ENCODE measurements around the gene MYO1E. TPM values are rescaled to one million over a fixed set of nuclear protein-coding genes. Genes with fewer than 3 reads are reported as not detected.

Gene MYO1E
- total RNA-seq, 1 experiment from 2014 or later, result 83.6 TPM

- Mint-ChIP-seq H3K27me3 (ENCODE audit: low read depth) (no peaks in the 10 kb centered on the region), H3K36me3 (no peaks in the 10 kb centered on the region), H3K9me3 (no peaks in the 10 kb centered on the region), H3K27ac (0 out of 2 replicates have a peak overlapping the region, but pooled peaks have one; percentile 29), H3K4me3 (no peak overlapping the region), H3K4me1 (peaks cover 63% of the 10 kb centered on the region)
- CTCF ChIA-PET, result interaction anchor here (1.1 to 1.2 kb wide), 3 partner anchors 9 to 53 kb away, joined by 3 to 8 read pairs (median 3); no protein-coding TSS in a partner anchor
- DNase-seq (ENCODE audit: low spot score) (no peak), ATAC-seq (no peak)
- POLR2A ChIA-PET, result no interaction called here
- TF ChIP-seq, protein P1, sequence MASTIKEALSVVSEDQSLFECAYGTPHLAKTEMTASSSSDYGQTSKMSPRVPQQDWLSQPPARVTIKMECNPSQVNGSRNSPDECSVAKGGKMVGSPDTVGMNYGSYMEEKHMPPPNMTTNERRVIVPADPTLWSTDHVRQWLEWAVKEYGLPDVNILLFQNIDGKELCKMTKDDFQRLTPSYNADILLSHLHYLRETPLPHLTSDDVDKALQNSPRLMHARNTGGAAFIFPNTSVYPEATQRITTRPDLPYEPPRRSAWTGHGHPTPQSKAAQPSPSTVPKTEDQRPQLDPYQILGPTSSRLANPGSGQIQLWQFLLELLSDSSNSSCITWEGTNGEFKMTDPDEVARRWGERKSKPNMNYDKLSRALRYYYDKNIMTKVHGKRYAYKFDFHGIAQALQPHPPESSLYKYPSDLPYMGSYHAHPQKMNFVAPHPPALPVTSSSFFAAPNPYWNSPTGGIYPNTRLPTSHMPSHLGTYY (CRISPR knock-in tag; IDR thresholded peaks at IDR 0.05), result no peak
- TF ChIP-seq ZNF416 (CRISPR knock-in tag; IDR thresholded peaks at IDR 0.05) (no peak), ATF2 (CRISPR knock-in tag; IDR thresholded peaks at IDR 0.05; ENCODE audit: borderline replicate concordance, low read depth) (no peak), SMAD3 (CRISPR knock-in tag; IDR thresholded peaks at IDR 0.05; ENCODE audit: borderline replicate concordance) (no peak), E2F1 (CRISPR knock-in tag; IDR thresholded peaks at IDR 0.05) (no peak)
- TF ChIP-seq, protein P2, sequence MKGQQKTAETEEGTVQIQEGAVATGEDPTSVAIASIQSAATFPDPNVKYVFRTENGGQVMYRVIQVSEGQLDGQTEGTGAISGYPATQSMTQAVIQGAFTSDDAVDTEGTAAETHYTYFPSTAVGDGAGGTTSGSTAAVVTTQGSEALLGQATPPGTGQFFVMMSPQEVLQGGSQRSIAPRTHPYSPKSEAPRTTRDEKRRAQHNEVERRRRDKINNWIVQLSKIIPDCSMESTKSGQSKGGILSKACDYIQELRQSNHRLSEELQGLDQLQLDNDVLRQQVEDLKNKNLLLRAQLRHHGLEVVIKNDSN (CRISPR knock-in tag; IDR thresholded peaks at IDR 0.05), result no peak
Measured at GRCh38 chr15:59299929-59300617, 72.6 kb downstream of the MYO1E start.

DNA sequence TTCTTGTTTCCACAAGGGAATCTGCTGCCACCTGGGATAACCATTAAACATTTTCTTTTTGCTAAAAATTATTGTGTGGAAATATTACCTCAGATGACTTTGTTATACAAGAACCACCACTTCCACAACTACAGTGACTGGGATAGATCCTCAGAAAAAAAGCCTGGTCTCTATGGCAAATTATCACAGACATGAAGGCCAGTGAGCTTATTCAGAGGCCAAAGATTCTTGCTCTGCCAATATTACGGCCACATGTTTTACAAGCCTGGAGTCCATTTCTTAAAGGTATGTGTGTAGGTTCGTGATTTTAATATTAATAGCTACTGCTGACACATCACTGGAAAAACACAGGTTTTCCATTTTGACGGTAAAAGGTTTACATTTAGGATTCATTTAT is 73.8 kb downstream of the MYO1E start:
- Mint-ChIP-seq H3K4me1 (peaks cover 59% of the 10 kb centered on the region), H3K4me3 (no peak overlapping the region)
- DNase-seq (ENCODE audit: low spot score), result no peak

GRCh38 chr15:59298225-59298853 is 74.3 kb downstream of the MYO1E start:
- ChIA-PET CTCF (no interaction called here), POLR2A (no interaction called here)
- no peaks in the 10 kb centered on the region for H3K9me3 Mint-ChIP-seq

More for the DNA sequence above, 73.8 kb downstream of the MYO1E start:
- peak overlapping the region; percentile 67 for H3K27ac Mint-ChIP-seq
- no peak for ATAC-seq
- no peaks in the 10 kb centered on the region for H3K27me3 Mint-ChIP-seq (ENCODE audit: low read depth)
- H3K36me3 Mint-ChIP-seq, result no peaks in the 10 kb centered on the region
- TF ChIP-seq SMAD4 (CRISPR knock-in tag; IDR thresholded peaks at IDR 0.05) (no peak), ZBTB21 (CRISPR knock-in tag; IDR thresholded peaks at IDR 0.05; ENCODE audit: borderline replicate concordance) (no peak), ZNF671 (CRISPR knock-in tag; IDR thresholded peaks at IDR 0.05) (no peak), NFATC4 (CRISPR knock-in tag; IDR thresholded peaks at IDR 0.05) (no peak)
- no peaks in the 10 kb centered on the region for H3K9me3 Mint-ChIP-seq
- POLR2A ChIA-PET, result no interaction called here
- CTCF ChIA-PET, result interaction anchor here (1.2 kb wide), 1 partner anchor 52 kb away, joined by 3 read pairs; no protein-coding TSS in a partner anchor

More at GRCh38 chr15:59298225-59298853, 74.3 kb downstream of the MYO1E start:
- Mint-ChIP-seq H3K4me1 (peaks cover 56% of the 10 kb centered on the region), H3K27me3 (ENCODE audit: low read depth) (no peaks in the 10 kb centered on the region), H3K4me3 (no peak overlapping the region), H3K36me3 (no peaks in the 10 kb centered on the region), H3K27ac (peak overlapping the region; percentile 67)
- ATAC-seq, result no peak
- no peak for DNase-seq (ENCODE audit: low spot score)
- no peak for TF ChIP-seq ZNF423 (CRISPR knock-in tag; IDR thresholded peaks at IDR 0.05)
- TF ChIP-seq, protein P3, sequence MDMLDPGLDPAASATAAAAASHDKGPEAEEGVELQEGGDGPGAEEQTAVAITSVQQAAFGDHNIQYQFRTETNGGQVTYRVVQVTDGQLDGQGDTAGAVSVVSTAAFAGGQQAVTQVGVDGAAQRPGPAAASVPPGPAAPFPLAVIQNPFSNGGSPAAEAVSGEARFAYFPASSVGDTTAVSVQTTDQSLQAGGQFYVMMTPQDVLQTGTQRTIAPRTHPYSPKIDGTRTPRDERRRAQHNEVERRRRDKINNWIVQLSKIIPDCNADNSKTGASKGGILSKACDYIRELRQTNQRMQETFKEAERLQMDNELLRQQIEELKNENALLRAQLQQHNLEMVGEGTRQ (CRISPR knock-in tag; IDR thresholded peaks at IDR 0.05), result no peak
